GM19372 (cell line): ENCODE data around the gene DTX4.

Experiments used
- ATAC-seq: cut with Tn5 transposase; IDR thresholded peaks from one replicate; pipeline ENCODE4 v1.9.1; 2021; ENCODE audit warnings: mild to moderate bottlenecking, low read depth, moderate library complexity; ENCODE audit not compliant: unreplicated experiment

Gene DTX4

DNA sequence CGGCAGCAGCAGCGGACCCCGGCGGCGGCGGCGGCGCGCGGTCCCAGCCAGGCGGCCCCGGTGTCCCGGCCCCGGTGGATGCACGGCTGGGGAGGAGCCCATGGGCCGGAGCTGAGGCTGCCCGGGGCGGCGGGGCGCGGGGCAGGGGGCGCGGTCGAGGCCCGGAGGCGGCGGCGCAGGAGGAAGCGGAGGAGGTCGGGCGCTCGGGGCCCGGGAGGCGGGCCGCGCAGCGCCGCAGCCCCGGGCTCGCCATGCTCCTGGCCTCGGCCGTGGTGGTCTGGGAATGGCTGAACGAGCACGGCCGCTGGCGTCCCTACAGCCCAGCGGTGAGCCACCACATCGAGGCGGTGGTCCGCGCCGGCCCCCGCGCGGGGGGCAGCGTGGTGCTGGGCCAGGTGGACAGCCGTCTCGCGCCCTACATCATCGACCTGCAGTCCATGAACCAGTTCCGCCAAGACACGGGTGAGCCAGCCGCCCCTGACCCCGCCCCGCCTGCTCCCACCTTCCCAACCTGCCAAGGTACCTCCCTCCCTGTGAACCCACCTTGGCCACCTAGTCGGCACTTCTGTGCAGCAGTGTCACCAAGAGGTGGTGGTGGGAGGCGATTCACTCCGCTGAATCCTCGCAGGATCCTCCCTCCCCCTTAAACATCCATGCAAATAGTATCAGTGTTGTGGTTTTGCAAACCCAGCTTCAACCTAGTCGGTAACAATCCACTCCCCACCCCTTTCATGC, 580 bp downstream of the DTX4 start:
- peak; percentile 31 for ATAC-seq

DNA sequence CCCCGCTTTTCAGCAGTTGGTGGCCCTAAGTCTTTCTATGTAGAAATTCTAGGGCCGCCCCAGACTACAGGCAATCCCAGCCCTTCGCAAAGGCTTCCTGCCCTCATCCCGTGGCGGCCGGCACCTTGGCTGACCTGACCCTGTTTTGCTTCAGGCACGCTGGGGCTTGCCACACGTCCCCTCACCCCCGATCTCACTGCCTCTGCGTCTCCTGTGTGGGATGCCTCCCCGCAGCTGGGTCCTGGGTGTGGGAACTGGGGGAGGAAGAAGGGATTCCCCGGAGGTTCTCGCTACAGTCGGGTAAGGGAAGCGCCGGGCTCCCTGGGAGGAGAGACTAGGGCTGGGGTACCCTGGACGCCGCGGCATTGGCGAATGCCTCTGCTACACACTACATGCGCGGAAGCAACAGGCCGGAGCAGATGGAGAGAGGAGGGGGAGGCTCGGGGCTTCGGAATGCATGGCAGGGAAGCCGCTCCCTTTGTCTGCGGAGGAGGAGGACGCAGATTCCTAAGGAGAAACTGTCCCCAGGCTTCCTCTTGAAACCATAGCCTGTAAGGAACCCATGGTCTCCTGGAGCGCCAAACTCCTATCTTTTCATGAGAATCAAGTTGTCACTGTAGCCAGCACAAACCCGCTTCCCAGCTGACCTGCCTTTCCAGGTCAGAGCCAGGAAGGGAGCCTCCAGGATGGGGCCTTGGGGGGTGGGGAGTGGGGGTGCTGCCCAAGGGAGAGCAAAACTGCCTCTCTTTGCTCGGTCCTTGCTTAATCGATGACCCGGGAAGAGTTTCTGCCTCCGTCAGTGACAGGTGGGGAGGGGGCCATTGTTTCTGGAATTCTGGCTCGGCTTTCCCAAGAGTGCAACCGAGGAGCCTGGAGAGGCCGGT, 1.4 kb downstream of the DTX4 start:
- no peak for ATAC-seq

DNA sequence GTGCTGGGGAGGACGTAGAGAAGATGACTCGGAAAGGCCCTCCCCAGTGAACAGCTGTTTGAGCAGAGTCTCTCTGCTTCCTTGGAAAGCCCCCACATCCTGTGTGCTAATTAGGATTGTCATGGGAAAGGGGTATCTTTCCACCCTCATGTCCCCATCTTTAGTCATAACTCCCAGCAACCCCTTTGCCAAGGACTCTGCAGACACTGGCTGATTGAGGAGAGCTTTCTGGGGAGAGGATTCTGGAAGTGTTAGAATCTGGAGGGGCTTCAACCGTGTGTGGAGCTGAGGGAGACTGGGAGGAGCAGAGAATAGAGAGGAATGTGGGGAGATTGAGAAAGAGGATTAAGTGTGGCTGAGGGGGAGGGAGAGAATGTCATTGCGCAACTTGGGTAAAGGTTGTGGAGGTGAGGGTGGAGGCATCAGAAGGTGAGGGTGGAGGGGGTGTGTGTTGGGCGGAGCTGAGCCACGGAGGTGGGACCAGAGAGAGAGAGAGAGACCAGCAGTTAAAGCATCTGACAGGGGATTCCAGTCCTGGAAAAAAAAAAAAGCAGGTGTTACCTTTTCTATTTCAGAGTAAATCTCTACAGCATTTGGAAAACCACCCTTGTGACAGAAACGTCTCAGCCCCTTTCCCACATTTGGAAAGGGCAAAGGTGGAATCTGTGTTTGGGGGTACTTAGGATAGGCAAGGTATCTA, 2.2 kb downstream of the DTX4 start:
- ATAC-seq: no peak

DNA sequence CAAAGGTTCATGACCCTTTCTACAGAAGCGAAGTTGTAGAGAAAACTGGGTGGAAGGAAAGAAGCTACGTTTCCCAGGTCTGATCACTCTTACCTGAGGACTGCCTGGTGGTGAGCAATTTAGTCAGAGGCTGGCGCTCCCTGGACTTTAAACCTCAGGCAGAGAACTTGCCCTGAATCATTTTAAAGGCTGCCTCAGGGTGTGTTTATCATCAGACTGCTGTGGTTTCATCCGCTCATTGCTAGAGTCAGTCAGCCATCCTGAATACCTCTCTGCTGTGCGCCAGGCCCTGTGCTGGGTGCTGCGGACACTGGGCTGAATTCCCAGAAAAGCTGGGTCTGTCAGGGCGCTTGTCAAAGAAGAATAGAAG, 2.7 kb downstream of the DTX4 start:
- no peak for ATAC-seq

DNA sequence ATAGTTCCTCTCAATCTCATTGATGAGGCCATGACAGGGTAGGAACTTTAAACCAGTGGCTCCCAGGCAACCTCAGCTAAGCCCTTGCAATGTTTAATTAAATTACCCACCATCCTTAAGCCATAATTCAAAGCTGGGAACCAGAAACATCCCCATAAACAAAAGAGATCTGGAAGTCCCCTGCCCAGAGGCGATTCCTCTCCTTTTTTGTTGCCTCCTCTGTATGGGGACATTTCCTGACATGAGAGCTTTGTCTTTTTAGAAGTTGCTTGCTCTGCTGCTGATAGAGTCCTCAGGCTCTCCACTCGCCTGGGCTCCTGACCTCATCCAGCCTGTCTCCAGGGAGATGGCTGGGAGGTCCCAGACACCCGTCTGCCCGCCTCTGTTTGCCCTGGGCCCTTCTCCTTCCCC, 3.2 kb downstream of the DTX4 start:
- no peak for ATAC-seq

DNA sequence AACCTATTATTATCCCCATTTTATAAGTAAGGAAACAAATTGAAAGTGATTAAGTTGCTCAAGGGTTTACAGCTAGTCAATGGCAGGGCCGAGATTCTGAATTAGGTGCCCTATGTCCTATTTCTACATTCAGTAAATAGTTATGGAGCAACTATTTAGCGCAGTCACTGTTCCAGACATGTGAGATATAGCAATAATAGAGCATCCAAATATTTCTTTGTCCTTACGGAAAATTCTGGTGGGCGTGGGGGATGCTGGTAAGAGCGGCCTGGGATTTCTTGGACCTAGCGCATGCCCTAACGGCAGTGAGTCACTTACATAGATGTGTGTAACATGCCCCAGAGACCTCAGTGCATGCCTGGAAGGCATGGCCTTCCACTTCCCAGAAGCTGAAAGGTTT, 4.4 kb downstream of the DTX4 start:
- ATAC-seq: no peak

DNA sequence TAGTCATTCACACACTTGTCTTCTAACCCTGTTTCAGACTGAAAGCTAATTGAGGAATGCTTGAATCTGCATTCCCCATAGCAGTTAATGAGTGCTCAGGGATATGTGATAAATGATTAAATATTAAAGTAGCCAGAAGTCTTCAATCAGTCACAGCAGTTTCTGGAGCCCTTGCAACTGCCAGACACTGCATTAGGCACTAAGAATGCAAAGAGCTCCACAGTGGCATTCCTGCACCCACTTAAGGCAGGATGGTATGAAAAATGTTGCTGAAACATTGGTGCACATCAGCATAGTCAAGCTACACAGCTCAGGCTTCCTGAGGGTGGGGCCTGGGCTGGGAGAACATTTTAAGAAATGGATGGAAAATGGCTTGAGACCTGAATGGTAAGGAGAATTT, 6.5 kb downstream of the DTX4 start:
- ATAC-seq: no peak

DNA sequence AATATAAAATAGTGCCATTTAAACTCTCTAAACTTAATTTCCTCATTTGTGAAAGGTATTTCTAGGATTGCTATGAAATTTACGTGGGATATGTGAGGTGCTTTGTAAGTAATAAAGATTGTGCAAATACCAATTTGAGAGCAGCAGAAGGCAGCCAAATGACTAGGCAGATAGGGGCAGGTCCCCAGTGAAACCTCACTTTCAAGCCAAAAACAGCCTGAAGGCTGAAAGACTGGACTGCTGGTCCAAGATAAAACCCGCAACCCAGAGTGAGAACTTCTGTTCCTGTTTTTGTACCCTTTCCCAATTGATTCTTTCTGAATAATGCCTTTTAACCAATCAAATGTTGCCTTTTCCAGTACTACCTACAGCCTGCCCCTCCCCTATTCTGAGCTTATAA, 7.2 kb downstream of the DTX4 start:
- ATAC-seq: no peak

DNA sequence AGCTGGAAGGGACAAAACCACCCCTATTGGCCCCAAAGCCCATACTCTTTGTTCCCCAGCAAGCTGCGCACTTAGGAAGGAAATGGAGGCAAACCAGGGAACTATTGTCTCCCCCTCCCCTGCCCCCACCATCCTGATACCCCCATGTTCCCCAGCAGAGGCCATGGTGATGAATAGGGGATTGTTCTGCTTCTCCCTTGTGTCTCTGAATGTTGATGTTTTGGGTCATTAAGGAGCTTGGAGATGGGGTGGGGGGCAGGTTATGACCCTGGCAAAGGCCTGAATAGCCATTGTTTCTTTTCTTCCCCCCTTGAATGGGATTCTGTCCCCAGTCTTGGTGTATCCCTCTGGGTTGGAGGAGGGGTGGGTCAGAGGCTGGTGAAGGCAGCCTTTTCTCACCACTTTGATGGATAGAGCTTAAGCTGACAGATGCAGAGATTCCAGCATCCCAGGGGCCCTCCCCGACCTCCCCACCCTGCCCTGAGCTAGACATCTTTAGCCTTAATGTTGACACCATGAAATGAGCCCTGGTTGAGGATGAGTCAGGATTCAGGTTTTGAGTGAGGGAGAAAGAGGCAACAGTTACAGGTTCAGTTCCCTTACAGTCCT, 8.3 kb downstream of the DTX4 start:
- no peak for ATAC-seq

DNA sequence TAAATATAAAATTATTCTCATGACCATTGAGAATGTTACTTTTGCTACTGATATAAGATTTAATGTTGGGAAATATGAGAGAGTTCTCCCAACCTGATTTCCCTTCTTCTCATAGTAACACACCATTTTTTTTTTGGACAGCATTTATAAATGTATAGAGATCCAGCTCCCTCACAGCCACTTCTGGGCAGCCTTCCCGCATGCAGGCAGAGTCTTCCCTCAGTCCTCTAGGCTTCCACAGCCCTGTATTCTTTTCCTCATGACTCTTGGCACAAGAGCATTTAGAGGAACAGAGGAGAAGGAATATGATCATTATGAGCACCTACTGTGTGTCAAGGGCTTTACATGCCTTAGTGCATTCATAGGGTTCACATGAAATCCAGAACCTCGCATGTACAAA, 9.0 kb downstream of the DTX4 start:
- ATAC-seq: no peak

DNA sequence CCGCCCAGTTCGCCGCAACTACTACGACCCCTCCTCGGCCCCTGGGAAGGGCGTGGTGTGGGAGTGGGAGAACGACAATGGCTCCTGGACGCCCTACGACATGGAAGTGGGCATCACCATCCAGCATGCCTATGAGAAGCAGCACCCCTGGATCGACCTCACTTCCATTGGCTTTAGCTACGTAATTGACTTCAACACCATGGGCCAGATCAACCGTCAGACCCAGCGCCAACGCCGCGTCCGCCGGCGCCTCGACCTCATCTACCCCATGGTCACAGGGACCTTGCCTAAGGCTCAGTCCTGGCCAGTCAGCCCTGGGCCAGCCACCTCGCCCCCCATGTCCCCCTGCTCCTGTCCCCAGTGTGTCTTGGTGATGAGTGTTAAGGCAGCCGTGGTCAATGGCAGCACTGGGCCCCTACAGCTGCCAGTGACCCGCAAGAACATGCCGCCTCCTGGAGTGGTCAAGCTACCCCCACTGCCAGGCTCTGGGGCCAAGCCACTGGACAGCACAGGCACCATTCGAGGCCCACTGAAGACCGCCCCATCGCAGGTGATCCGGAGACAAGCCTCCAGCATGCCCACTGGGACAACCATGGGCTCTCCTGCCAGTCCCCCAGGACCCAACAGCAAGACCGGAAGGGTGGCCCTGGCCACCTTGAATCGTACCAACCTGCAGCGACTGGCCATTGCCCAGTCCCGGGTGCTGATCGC, 10.0 kb downstream of the DTX4 start:
- ATAC-seq: no peak

DNA sequence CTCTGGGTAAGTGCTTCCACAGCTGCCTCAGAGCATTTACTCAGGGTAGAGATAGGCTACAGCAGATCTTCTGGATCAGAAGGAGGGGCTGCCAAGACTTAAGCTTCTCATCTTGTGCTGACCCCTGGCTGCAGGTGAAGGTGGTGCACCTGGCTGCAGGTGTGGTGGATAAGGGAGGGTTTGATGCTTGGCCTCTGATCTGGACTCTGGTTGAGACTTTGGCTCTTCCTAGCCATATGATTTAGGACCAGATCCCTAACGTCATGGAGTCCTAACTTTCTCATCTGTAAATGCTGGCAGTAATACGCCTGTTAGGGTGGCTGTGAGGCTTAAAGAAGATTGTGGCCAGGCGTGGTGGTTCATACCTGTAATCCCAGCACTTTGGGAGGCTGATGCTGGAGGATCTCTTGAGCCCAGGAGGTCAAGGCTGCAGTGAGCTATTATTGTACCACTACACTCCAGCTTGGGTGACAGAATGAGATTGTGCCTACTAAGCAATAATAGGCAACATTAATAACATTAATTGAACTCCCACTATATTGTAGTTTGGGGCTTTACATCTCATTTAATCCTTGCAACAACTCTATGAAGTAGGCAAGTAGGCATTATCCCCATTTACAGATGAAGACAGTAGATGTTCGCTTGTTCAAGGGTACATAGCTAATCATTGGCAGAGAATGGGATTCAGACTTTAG, 10.7 kb downstream of the DTX4 start:
- peak; percentile 68 for ATAC-seq

DNA sequence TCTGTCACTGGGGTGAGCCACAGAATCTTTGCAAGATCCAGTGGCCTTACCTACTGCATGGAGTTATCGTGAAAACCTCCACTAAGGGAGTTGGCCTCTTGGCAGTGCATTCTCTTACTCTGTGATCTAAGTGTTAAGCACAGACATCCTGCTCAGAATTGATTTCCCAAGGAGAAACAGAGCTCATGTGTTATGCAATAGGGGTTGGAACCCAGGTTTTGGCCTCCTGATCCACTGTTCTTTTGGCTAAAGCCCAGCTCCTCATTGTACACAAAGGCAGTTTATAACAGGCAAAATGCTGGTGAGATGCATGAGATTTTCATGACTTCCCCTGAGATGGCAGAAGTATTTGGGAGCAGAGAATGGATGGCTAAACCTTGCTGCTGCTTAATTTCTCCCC, 11.8 kb downstream of the DTX4 start:
- no peak for ATAC-seq

DNA sequence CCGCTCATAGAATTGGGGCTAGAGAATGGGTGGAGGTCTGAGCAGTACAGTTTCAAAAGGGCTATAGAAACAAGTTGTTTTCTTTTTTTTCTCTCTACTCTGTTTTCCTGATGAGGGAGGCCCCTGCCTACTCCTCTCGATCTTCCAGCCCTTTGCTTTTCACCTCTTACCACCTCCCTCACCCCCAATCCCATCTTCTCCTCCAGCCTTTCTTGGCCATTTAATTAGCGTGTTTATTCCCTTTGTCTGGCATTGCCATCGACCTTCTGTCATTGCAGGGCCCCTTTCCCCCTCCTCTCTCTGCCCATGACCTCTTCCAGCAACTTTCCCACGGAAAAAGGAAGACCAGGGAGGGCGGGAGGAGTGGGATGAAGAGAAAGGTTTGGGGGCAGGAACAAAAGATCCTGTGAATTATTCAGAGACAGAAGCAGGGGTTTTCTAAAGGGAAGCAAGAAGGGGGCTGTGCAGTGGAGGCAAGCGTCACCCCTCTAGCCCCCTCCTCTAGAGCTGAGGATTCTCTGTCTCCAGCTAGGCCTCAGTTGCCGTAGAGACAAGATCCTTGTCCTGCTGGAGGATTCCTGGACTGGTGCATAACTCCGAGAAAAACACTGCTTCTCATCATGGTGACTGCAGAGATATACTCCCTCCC, 12.9 kb downstream of the DTX4 start:
- ATAC-seq: no peak

DNA sequence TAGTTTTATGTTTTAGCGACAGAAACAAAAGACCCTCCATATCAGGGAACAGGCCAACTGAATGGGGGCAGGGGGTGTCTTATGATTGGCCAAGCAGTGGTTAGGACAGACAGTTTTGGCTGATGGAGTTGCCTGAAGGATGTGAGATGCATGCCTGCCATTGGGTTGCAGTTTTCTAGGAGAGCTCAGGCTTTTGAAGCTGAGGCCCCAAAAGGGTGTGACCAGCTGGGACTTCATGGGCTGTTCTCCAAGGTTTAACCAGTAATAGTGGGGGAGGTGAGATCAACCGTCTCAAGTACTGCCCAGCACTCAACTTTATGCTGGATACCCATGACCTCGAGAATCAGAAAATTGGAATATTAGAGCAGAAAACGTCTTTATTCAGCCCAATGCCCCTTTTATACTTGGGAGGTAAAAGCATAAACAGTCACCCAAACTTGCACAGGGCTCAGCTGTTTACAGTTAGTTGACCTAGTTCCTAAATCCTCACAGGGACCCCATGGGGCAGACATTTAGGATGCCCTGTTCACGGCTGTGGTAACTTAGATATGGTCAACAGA, 13.5 kb downstream of the DTX4 start:
- ATAC-seq: no peak

DNA sequence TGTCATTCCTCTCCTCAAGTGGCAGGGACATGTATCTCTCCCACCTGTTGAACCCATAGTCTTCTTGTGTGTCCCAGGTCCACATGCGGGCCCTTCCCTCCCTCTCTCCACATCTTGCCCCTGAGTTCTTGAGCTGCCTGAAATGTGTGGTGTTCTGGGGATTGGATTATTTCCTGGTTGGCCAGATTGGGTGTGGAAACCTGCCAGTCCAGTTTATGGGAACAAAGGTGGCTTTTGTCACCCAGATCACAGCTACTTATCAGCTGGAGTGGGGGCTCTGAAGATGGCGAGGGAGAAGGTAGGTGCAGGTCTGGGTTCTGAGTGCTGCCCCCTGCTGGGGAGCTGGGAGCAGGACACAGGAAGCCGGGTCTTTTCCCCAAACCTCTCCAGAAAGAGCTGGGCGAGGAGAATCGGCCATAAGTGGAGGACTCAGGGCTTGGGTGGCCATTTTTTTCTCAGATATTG, 14.2 kb downstream of the DTX4 start:
- ATAC-seq: peak; percentile 76

DNA sequence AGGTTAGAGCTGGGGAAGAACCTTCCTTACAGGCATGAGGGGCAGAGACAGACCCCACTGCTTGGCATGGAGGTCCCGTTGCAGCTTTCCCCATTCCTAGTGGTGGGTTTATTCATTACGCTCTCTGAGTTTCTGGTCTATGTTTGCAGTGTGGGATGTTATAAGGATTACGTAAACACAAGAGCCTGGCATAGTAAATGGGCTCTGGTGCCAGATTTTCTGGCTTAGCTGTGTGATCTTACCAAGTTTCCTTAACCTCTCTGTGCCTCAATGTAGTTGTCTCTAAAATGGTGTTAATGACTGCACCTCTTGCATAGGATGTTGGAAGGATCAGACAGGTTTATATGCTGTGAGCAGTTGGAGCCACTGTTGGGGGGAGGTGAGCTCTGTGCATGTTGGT, 15.1 kb downstream of the DTX4 start:
- no peak for ATAC-seq

DNA sequence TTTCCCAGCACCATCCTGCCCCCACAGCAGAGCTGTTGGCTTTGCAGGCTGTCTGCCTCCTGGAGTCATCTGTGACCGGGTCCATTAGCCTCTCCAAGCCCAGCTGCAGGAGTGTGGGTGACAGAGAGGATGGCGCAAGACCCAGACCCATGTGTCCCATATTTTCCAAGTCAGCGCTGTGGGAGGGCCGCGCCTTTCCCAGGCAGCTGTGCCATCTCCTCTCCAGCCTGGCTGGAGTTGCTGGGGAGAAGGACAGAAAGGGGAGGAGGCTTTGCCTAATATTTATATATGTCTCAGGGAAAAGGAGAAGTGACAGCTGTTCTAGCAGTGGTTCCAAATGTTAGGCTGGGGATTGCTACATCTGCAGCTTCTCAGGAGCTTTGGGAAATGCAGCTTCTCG, 15.7 kb downstream of the DTX4 start:
- no peak for ATAC-seq

DNA sequence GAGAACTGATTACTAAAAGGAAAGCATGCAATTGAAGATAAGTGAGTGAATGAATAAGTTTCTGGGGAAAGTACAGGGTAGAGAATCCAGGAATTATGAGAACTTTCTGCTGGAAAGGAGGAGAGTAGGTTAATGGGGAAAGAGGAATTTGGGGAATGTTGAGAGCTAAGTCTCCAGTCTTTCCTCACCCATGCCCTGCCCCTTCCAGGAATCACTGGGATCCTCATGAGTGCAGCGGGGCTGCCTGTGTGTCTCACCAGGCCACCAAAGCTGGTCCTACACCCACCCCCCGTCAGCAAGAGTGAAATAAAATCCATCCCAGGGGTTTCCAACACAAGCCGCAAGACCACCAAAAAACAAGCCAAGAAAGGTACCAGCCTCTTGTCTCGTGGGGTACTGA, 17.0 kb downstream of the DTX4 start:
- no peak for ATAC-seq
